ENCODE data around the gene XPOT.
"Not testable (repeated sequence)": the region's sequence is repeated elsewhere in the genome, so short reads cannot be mapped to it uniquely, and the experiment has no call there.

Gene XPOT, protein sequence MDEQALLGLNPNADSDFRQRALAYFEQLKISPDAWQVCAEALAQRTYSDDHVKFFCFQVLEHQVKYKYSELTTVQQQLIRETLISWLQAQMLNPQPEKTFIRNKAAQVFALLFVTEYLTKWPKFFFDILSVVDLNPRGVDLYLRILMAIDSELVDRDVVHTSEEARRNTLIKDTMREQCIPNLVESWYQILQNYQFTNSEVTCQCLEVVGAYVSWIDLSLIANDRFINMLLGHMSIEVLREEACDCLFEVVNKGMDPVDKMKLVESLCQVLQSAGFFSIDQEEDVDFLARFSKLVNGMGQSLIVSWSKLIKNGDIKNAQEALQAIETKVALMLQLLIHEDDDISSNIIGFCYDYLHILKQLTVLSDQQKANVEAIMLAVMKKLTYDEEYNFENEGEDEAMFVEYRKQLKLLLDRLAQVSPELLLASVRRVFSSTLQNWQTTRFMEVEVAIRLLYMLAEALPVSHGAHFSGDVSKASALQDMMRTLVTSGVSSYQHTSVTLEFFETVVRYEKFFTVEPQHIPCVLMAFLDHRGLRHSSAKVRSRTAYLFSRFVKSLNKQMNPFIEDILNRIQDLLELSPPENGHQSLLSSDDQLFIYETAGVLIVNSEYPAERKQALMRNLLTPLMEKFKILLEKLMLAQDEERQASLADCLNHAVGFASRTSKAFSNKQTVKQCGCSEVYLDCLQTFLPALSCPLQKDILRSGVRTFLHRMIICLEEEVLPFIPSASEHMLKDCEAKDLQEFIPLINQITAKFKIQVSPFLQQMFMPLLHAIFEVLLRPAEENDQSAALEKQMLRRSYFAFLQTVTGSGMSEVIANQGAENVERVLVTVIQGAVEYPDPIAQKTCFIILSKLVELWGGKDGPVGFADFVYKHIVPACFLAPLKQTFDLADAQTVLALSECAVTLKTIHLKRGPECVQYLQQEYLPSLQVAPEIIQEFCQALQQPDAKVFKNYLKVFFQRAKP

DNA sequence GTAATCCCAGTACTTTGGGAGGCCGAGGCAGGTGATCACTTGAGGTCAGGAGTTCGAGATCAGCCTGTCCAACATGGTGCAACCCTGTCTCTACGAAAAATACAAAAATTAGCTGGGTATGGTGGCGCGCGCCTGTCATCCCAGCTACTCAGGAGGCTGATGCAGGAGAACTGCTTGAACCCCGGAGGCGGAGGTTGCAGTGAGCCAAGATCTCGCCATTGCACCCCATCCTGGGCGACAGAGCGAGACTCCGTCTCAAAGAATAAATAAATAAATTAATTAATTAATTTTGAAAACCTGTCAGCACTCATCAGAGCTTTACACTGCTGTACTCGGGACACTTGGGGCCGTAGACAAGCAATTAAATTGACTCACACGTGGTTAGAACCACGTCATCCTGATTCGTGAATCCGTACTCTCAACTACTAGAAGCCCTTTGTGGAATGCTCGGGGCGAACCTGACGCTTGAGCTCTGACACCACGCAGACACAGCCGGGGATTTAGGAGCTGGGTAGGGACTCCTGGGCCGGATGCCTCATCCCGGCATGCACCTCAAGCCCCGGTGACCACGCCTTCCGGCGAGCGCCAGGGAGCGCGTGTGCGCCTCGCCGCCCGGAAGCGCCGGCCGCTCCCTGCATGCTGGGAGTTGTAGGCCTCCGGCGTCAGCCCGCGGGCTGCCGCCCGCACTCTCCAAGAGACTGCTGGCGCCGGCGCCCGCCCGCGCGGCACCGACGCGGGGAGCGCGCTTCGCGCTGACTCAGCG lies at the start of gene XPOT:
Gene XPOT (plus strand): TSS at position 686 of the 763 bp plus-strand sequence. CDS start 5,644 bp downstream, outside the sequence.
- peak; percentile 98 for DNase-seq

DNA sequence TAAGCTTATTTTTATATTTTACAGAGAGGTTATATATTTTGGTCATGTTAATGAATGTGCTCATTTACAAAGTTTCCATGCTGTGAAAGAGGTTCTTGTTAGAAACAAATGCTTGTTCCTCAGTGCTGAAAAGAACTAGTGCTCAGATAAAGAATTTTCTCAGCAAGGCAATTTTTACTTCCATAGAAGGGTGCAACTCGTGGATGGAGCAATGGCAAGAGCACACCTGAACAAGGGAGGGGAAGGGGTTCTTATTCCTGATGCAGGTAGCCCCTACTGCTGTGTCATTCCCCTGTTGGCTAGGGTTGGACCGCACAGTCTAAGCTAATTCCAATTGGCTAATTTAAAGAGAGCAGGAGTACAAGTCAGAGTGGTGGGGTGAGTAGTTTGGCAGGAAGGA lies 48.0 kb upstream of the XPOT start:
- not testable (repeated sequence) for DNase-seq

DNA sequence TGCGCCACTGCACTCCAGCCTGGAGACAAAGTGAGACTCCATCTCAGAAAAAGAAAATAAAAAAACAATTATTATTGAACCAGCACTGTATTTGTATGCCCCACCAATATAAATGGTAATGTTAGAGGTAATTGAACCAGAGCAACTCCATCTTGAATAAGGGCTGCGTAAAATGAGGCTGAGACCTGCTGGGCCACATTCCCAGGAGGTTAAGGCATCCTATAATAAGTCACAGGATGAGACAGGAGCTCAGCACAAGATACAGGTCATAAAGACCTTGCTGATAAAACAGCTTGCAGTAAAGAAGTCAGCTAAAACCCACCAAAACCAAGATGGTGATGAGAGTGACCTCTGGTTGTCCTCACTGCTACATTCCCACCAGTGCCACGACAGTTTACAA lies 43.0 kb upstream of the XPOT start:
- DNase-seq, result not testable (repeated sequence)

DNA sequence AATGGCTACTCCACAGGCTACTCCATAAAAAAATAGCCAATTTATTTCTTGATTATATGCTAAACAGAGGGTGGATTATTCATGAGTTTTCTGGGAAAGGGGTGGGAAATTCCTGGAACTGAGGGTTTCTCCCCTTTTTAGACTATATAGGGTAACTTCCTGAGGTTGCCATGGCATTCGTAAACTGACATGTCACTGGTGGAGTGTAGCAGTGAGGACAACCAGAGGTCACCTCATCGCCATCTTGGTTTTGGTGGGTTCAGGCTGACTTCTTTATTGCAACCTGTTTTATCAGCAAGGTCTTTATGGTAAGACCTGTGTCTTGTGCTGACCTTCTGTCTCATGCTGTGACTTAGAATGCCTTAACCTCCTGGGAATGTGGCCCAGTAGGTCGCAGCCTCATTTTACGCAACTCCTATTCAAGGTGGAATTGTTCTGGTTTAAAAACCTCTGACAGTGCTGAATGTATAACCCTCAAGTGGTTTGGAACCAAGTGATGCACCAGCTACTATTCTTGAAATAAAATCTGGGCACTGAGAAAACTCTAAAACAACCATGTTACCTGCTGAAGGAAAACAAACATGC lies 41.4 kb upstream of the XPOT start:
- DNase-seq, result no peak

DNA sequence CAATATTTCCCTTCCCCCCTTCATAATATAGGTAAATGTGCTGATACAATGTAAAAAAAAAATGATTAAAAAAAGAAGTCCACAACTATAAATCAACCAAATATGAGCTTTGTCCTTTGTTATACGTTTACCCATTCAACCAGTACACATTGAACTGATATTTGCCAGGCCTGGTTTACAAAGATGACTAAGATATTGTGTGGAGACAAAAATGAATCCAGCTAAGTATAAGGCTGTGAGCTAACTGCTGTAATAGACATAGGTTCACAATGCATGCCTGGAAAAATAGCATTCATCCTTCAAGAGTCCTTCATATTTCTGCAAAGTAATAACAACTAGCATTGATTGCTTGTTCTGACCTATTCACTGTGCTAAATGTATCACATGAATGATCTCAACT lies 20.5 kb upstream of the XPOT start:
- no peak for DNase-seq

DNA sequence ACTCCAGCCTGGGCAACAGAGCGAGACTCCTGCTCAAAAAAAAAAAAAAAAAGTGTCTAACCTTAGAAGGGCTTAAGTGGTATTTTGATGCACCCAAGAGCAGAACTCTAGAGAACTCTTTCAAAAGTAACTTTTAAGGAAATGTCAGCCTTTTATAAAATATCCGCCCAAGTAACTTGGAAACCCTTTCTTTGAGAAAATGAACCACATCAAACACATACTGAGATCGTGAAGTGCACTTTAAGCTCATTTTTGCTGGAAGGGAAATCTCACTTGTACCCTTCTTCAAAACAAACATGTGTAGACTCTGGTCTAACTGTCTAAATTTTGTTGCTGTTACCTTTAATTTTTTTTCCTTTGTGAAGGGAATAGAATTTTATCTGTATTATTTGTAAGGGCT lies 19.2 kb upstream of the XPOT start:
- no peak for DNase-seq

DNA sequence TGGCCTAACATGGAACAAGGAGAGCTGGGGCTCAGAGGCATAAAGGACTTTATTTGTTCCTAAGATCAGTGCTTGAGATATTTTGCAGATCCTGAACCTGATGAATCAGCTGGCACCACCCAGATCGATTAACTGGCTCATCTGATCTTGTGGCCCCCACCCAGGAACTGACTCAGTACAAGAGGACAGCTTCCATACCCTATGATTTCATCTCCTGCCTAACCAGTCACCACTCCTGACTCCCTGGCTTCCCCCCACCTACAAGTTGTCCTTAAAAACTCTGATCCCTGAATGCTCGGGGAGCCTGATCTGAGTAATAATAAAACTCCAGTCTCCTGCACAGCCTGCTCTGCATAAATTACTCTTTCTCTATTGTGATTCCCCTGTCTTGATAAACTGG lies 18.7 kb upstream of the XPOT start:
- no peak for DNase-seq

DNA sequence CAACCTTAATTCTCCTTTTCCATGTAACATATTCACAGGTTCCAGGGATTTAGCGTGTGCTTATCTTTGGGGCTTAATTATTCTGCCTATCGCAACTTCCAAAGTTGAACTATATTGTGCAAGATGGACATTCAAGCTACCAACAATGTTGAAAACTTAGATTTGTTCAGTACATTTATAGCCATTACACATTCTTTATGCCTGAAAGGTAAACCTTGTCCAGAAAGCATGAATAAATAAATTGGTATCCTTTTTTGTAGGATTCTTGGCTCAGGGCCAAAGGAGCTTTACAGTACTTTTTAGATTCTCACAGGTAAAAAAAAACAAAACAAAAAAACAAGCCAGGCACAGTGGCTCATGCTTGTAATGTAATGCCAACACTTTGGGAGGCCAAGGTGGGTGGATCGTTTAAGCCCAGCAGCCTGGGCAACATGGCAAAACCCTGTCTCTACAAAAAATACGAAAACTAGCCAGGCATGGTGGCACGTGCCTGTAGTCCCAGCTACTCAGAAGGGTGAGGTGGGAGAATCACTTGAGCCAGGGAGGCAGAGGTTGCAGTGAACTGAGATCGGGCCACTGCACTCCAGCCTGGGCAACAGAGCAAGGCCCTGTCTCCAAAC lies 16.9 kb upstream of the XPOT start:
- no peak for DNase-seq

DNA sequence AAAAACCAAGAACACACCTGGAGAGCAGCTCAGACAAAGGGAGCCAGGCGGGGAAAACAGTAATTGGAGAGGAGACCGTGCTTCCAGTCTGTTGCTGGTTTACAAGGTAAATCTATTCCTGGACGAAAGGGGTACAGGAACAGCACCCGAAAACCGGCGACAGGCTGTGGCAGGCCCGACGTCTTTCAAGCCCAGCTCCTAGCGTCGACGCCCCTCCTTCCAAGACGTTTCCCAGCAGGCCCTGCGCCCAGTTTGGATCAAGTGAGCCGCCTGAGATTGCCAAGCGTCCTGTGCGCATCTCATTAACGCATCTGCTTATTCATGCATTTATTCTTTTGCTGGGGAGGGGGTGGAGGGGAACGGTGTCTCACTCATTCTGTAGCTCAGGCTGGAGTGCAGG lies 15.0 kb upstream of the XPOT start:
- no peak for DNase-seq

DNA sequence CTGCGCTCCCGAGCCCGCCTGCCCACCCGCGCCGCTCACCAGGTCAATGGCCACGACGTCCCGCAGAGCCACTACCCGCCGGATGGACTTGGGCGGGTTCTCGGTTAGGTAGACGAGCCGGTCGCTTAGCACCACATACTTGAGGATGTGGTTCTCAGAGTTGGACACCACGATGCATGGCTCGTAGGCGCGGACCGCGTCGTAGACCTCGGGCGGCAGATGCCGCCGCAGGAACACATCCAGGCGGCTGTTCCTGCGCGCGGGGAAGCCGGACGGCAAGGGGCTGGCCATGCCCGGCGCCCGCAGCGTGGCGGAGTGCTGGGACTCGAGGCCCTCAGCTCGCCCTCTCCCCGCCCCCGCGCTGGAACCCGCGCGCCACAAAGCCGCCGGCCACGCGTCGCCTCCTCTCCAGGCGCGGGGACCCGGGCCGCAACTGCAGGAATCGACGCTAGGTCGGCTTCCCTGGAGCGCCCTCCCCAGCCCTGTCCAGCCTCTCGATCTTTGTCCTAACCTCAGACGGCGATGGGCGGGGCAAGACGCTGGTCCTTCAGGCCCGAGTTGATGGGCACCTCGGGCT lies 13.8 kb upstream of the XPOT start, which contains the start of gene C12orf56:
Gene C12orf56 (minus strand): TSS at position 484 of the 577 bp plus-strand sequence. CDS start 193 bp downstream, at position 291.
- DNase-seq, result peak; percentile 48

DNA sequence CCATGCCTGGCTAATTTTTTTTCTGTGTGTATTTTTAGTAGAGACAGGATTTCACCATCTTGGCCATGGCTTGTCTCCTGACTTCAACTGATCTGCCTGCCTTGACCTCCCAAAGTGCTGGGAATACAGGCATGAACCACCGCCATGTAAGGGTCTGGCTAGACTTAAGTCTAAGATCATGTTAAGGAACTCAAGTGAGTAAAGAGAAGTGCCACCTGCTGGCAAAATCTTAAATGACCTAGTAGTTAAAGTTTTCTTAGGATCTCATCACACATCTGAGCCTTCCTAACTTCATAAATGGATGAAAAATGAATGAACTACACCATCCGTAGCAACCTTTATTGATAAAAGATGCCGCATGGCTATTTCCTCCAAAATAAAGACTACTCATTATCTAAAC lies 12.0 kb upstream of the XPOT start:
- DNase-seq, result no peak

DNA sequence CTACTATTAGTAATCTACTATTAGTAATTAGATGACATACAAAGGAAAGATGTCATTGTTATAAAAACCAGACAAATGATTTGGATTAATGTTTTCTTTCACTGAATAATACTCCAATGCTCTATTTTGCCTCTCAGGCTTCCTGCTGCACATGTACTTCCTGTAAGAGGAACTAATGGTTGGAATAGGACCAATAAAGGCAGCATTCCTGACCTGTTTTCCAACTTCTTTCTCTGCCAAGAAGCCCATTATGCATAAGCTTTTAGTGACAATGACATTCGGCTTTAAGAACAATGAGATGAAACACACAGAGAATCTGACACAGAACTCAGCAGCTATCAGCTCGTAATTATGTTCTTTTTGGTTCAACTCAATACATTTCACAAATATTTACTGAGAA lies 8.5 kb upstream of the XPOT start:
- DNase-seq, result no peak

DNA sequence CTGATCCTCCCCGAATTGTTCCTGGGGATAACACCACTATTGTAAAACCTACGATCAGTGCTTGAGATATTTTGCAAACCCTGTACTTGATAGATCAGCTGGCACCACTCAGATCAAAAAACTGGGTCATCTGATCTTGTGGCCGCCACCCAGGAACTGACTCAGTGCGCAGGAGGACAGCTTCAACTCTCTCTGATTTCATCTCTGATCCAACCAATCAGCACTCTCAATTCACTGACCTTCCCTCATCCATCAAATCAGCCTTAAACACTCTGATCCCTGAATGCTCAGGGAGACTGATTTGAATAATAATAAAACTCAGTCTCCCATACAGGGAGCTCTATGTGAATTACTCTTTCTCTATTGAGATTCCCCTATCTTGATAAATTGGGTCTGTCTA lies 4.2 kb upstream of the XPOT start:
- no peak for DNase-seq

DNA sequence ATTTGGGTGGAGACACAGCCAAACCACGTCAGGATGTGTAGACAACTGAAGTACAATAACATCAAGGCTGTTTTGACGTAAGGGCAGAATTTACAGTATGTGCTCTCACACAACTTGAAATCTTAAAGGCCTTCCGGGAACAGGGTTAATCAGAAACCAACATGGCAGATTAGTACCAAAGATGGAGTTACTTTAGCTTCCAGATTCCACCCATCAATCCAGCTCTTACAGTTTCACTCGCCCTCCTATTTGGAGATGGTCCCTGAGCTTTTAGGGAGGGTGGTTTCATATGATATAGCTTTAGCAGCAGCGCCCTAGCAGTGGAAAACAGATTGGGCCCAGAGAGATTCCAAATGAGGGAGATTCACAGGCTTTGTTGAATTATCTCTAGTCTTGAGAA lies 2.0 kb upstream of the XPOT start:
- DNase-seq, result no peak

DNA sequence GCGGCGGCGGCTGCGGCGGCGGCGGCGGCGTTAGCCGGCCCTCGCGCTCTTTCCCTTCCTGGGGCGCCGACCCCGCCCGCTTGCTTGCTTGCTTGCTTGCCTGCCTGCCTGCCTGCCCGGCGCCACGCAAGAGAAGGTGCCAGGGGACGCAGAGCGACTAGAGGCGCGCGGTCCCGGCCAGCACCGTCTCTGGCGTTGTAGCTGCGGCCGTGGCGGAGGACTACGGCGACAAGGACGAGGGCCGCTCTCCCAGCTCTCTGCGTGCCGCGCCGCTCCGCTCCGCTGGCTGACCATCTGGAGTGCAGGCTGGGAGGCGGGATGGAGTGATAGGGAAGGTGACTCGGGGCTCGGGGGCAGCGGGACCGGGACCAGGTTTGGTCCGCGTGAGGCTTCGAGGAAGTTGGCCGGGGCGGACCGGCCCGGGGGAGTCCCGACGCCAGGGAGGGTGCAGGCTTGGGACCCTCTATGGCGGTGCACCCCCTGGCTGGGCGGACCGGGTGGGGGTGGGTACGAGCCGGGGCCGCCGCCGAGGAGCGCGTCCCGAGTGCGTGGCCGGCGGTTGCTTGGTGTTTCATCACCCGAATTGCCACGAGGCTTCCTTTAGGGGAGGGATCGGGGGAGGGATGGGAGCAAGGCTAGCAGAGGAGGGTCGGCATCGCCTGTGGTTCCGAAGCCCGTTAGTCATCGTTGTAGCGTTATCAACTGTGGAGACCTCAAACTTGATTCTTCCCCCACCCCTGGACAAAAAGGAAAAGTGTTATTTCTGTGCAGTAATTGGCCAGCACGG lies 471 bp downstream of the XPOT start:
- peak; percentile 77 for DNase-seq

DNA sequence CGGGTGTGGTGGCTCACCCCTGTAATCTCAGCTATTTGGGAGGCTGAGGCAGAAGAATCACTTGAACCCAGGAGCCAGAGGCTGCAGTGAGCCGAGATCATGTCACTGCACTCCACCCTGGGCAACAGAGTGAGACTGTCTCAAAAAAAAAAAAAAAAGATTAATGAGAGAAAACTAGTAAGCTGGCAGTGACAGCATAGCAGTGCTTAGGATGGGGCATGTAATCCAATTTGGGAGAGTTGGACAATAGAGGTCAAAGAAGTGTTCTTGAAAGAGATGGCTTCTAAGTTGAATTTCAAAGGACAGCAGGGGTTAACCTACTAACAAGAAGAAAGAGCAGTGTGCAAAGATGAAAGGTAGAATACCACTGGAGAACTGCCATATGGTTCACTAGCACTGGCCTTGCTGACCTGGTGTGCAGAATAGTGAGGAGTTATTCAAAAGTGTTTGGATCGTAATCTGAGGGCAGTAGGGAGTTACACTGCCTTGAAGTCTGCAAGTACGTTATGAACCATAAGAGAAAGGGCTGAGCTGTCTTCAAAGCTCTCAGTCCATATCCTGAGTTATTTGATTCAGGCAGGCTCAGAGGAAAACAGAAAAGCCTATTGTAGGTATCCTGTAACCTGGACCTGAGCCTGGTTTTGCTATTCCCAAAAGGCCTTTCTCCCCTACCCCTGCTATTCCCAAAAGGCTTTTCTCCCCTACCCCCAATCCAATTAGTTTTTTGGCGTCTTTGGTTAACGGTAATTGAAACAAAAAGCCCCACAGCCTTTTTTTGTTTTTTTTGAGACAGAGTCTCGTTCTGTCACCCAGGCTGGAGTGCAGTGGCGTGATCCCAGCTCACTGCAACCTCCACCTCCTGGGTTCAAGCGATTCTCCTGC lies 3.4 kb downstream of the XPOT start:
- no peak for DNase-seq

DNA sequence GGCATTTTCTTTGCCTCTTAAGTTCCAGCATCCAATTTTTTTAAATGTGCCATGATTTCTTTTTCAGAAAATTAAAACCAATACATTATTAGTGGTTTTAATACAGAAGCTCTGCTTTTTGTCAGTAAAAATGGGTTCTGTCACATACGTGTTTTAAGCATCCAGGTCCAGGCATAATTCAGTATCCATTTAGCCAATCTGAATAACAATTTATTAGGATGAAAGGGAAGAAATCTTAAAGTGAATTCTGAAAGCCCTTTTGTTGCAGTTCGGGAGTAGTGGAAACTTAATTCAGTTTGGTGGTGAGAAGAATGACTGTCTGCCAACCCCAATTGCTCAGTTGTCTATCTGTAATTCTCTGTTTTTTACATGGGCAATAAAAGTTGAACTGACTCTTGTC lies 7.2 kb downstream of the XPOT start:
- no peak for DNase-seq

DNA sequence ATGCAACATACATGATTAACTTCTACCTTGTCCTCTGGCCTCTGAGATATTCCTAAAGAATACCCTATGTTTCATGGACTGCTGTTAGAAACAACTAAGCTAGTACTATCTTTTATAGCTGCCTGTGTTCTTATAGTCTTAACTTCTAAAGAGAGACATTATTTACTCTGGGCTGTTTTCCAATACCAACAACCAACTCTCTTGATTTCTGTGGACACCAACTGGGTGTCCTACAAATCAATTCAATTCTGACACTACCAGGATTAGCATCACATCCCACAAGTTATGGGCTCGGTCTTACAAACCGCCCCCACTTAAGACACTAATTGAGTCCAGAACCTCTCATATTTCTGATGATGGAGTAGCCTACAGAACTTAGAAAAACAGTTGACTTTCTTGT lies 8.3 kb downstream of the XPOT start:
- DNase-seq, result no peak

DNA sequence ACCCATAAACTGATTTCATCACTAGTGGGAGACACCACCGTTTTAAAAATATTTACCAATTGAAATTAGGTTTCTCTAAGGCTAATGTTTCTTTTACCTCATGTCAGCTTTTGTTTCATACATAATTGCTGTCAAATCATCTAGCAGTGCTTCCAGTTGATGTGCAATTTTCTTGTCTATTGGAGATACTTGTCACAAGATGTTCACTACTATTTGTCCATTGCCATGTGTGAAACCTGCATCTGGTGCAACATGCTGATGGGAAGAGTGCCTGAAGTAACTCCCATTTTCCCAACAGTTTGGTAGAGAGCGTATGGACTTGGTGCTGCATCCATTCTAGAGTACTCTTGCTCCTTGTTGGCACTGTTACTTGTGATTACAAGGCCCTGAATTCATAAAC lies 9.7 kb downstream of the XPOT start:
- DNase-seq, result no peak

DNA sequence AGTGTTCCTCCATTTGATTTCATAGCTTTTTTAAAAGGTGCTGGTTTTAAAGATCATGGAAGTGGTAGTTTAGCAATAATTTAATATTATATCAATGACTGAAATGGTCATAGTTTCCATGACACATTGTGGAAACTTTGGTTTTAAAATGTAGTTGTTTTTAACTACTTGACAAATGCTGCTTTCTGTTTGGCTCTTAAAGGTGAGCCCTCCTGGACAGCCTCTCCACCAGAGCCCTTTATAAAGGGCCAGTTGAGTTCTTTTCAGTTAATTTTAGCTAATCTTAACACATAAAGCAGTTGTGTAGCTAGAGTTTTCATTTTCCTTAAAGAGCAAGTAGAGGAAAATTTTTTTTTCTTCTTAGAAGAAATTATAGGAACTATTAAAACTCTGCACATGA lies 14.0 kb downstream of the XPOT start:
- no peak for DNase-seq

Data from left hindlimb (tissue), 1 donor.